Measurements from ENCODE around the gene MMS22L.

The MMS22L gene

GRCh38 chr6:97100696-97101095 is 182.3 kb downstream of the MMS22L start:
- Mint-ChIP-seq H3K9me3 (no peaks in the 10 kb centered on the region), H3K4me3 (no peak overlapping the region), H3K27me3 (no peaks in the 10 kb centered on the region), H3K27ac (no peak overlapping the region), H3K36me3 (ENCODE audit: low read depth) (no peaks in the 10 kb centered on the region), H3K4me1 (ENCODE audit: low read depth) (peaks cover 7% of the 10 kb centered on the region)

GRCh38 chr6:97097068-97098047 is 185.7 kb downstream of the MMS22L start:
- Mint-ChIP-seq H3K4me1 (ENCODE audit: low read depth) (peaks cover 11% of the 10 kb centered on the region), H3K4me3 (no peak overlapping the region), H3K27me3 (no peaks in the 10 kb centered on the region), H3K36me3 (ENCODE audit: low read depth) (no peaks in the 10 kb centered on the region), H3K9me3 (no peaks in the 10 kb centered on the region), H3K27ac (no peak overlapping the region)

GRCh38 chr6:97095311-97095850 is 187.6 kb downstream of the MMS22L start:
- peak overlapping the region; percentile 11 for H3K27ac Mint-ChIP-seq
- no peaks in the 10 kb centered on the region for H3K9me3 Mint-ChIP-seq
- H3K27me3 Mint-ChIP-seq, result no peaks in the 10 kb centered on the region
- no peaks in the 10 kb centered on the region for H3K36me3 Mint-ChIP-seq (ENCODE audit: low read depth)
- no peak overlapping the region for H3K4me3 Mint-ChIP-seq
- H3K4me1 Mint-ChIP-seq (ENCODE audit: low read depth), result peaks cover 8% of the 10 kb centered on the region

- H3K4me3 Mint-ChIP-seq, result no peak overlapping the region
- H3K36me3 Mint-ChIP-seq (ENCODE audit: low read depth), result no peaks in the 10 kb centered on the region
- no peaks in the 10 kb centered on the region for H3K27me3 Mint-ChIP-seq
- H3K27ac Mint-ChIP-seq, result no peak overlapping the region
- peaks cover 8% of the 10 kb centered on the region for H3K4me1 Mint-ChIP-seq (ENCODE audit: low read depth)
- no peaks in the 10 kb centered on the region for H3K9me3 Mint-ChIP-seq
Measured at GRCh38 chr6:97094376-97094775, 188.6 kb downstream of the MMS22L start.

- Mint-ChIP-seq H3K4me3 (no peak overlapping the region), H3K27me3 (no peaks in the 10 kb centered on the region), H3K9me3 (no peaks in the 10 kb centered on the region), H3K36me3 (ENCODE audit: low read depth) (no peaks in the 10 kb centered on the region), H3K4me1 (ENCODE audit: low read depth) (peaks cover 8% of the 10 kb centered on the region), H3K27ac (no peak overlapping the region)
Measured at GRCh38 chr6:97092673-97093305, 190.2 kb downstream of the MMS22L start.

All from stimulated activated naive CD8-positive, alpha-beta T cell treated with anti-CD3 and anti-CD28 coated beads, Interleukin-15, Interleukin-2, amounts not matched to agents 100 ng/mL and 50 ng/mL, for 24 hours (primary cell).